ENCODE measurements around the gene TUFT1.

The TUFT1 gene

DNA sequence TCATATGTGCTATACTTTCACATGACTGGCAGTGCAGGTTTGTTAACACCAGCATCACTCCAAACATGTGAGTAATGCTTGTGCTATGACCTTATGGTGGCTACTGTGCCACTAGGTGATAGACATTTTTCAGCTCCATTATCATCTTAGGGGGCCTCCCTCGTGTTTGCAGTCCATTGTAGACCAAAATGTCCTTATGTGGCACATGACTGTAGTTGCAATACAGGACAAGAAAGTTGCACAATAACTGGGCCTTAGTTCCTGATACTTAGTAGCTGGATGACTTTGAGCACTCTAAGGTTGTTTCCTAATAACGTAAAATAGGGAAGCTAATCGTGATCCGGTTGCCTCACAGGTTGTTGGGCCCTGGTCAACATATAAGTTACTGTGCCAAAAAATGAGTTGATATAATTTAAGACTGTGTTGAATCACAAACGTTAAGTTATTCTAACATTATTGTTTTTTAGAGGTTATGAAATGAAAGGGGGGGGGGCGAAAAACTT lies 71.2 kb downstream of the TUFT1 start:
- TF ChIP-seq RAD21 (IDR thresholded peaks at IDR 0.05; ENCODE audit: low read depth) = no peak
- TF ChIP-seq CEBPB (IDR thresholded peaks at IDR 0.05) = peak; percentile 85

- peak; percentile 64 for TF ChIP-seq CREB1 (IDR thresholded peaks at IDR 0.05; ENCODE audit: low read depth)
- peak; percentile 24; the same call in 1 of the 2 replicates for TF ChIP-seq TCF12 (IDR thresholded peaks at IDR 0.05; ENCODE audit: low read depth)
- no peak for TF ChIP-seq FOXM1 (IDR thresholded peaks at IDR 0.05; ENCODE audit: borderline replicate concordance, low read depth)
- no peak for TF ChIP-seq NFIC (IDR thresholded peaks at IDR 0.05)
- TF ChIP-seq TEAD4 (IDR thresholded peaks at IDR 0.05) = no peak; the same call in 1 of the 2 replicates
- TF ChIP-seq TAF1 (IDR thresholded peaks at IDR 0.05; ENCODE audit: low read depth) = peak; percentile 49; the same call in 1 of the 2 replicates
- no peak; the same call in 1 of the 2 replicates for TF ChIP-seq CEBPB (IDR thresholded peaks at IDR 0.05)
- peak; percentile 58; the same call in 1 of the 2 replicates for TF ChIP-seq EGR1 (IDR thresholded peaks at IDR 0.05)
- peak; percentile 62; the same call in 1 of the 2 replicates for TF ChIP-seq MAX (IDR thresholded peaks at IDR 0.05)
- peak; percentile 49; the same call in 1 of the 2 replicates for TF ChIP-seq ZBTB7A (IDR thresholded peaks at IDR 0.05; ENCODE audit: low read depth)
- TF ChIP-seq USF1 (IDR thresholded peaks at IDR 0.05) = peak; percentile 44; the same call in 1 of the 2 replicates
- no peak for TF ChIP-seq EP300 (IDR thresholded peaks at IDR 0.05; ENCODE audit: borderline replicate concordance)
- no peak for TF ChIP-seq REST (IDR thresholded peaks at IDR 0.05; ENCODE audit: low read depth)
- TF ChIP-seq YY1 (IDR thresholded peaks at IDR 0.05; ENCODE audit: low read depth) = peak; percentile 90
- no peak for TF ChIP-seq RAD21 (IDR thresholded peaks at IDR 0.05; ENCODE audit: low read depth)
Observed at GRCh38 chr1:151611832-151612500, 71.9 kb downstream of the TUFT1 start, which contains the start of gene SNX27. Gene SNX27 (plus strand): TSS chr1:151612050. CDS start chr1:151612202, 152 bp downstream.

GRCh38 chr1:151612501-151613281 lies 72.6 kb downstream of the TUFT1 start:
- TF ChIP-seq EP300 (IDR thresholded peaks at IDR 0.05; ENCODE audit: borderline replicate concordance) = no peak
- TF ChIP-seq TAF1 (IDR thresholded peaks at IDR 0.05; ENCODE audit: low read depth) = no peak
- no peak for TF ChIP-seq REST (IDR thresholded peaks at IDR 0.05; ENCODE audit: low read depth)
- no peak for TF ChIP-seq EGR1 (IDR thresholded peaks at IDR 0.05)
- TF ChIP-seq CREB1 (IDR thresholded peaks at IDR 0.05; ENCODE audit: low read depth) = no peak
- TF ChIP-seq CEBPB (IDR thresholded peaks at IDR 0.05) = no peak
- no peak for TF ChIP-seq NFIC (IDR thresholded peaks at IDR 0.05)
- no peak; the same call in 1 of the 2 replicates for TF ChIP-seq ZBTB7A (IDR thresholded peaks at IDR 0.05; ENCODE audit: low read depth)
- TF ChIP-seq RAD21 (IDR thresholded peaks at IDR 0.05; ENCODE audit: low read depth) = no peak
- no peak for TF ChIP-seq YY1 (IDR thresholded peaks at IDR 0.05; ENCODE audit: low read depth)
- no peak for TF ChIP-seq FOXM1 (IDR thresholded peaks at IDR 0.05; ENCODE audit: borderline replicate concordance, low read depth)
- TF ChIP-seq MAX (IDR thresholded peaks at IDR 0.05) = no peak
- no peak for TF ChIP-seq TCF12 (IDR thresholded peaks at IDR 0.05; ENCODE audit: low read depth)
- no peak for TF ChIP-seq USF1 (IDR thresholded peaks at IDR 0.05)
- no peak for TF ChIP-seq TEAD4 (IDR thresholded peaks at IDR 0.05)

DNA sequence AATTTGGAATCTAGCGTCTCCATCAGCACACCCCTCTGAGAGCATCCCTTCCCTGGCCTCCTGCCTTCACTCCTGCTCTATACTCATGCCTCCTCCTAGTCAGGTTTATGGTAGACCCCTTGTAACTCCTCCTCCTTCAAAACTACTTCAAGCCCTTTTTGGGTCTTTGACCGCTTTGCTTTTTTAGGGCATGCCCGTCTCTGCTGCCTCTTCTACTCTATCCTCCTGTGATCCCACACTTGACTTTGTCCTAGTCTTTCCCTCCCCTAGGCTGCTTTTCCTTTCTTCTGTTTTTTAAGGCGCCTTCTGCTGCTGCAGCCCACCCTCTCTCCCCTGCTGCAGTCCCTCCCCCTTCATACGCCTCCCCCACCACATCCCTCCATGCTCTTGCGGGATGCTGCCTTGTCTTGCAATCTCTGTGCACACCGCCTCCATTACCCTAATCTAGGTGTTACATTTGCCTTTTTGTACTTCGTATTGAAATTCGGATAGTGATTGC lies 73.2 kb downstream of the TUFT1 start:
- no peak for TF ChIP-seq EP300 (IDR thresholded peaks at IDR 0.05; ENCODE audit: borderline replicate concordance)
- no peak for TF ChIP-seq CREB1 (IDR thresholded peaks at IDR 0.05; ENCODE audit: low read depth)
- TF ChIP-seq ZBTB7A (IDR thresholded peaks at IDR 0.05; ENCODE audit: low read depth) = no peak
- no peak for TF ChIP-seq MAX (IDR thresholded peaks at IDR 0.05)
- TF ChIP-seq RAD21 (IDR thresholded peaks at IDR 0.05; ENCODE audit: low read depth) = no peak
- no peak for TF ChIP-seq TAF1 (IDR thresholded peaks at IDR 0.05; ENCODE audit: low read depth)
- no peak for TF ChIP-seq EGR1 (IDR thresholded peaks at IDR 0.05)
- no peak for TF ChIP-seq CEBPB (IDR thresholded peaks at IDR 0.05)
- TF ChIP-seq NFIC (IDR thresholded peaks at IDR 0.05) = no peak
- no peak for TF ChIP-seq YY1 (IDR thresholded peaks at IDR 0.05; ENCODE audit: low read depth)
- TF ChIP-seq FOXM1 (IDR thresholded peaks at IDR 0.05; ENCODE audit: borderline replicate concordance, low read depth) = no peak
- TF ChIP-seq USF1 (IDR thresholded peaks at IDR 0.05) = no peak
- no peak for TF ChIP-seq TCF12 (IDR thresholded peaks at IDR 0.05; ENCODE audit: low read depth)
- TF ChIP-seq REST (IDR thresholded peaks at IDR 0.05; ENCODE audit: low read depth) = no peak
- no peak for TF ChIP-seq TEAD4 (IDR thresholded peaks at IDR 0.05)

Data from Ishikawa (cell line).